OCI-LY7 (cell line): ENCODE data around the gene ANKRD53. TPM values are rescaled to one million over a fixed set of nuclear protein-coding genes. Genes with fewer than 3 reads are reported as not detected.

Experiments
- BruUV-seq: library from RNA; stranded (reverse); fragments of 400-500 nt; replicated peaks from 2 replicates; lab custom pipeline; 2021; lab: Mats Ljungman, UMichigan
- CTCF ChIA-PET: fragments of 300-600 bp; sonication (Branson Sonifier 250); formaldehyde crosslinking; loops from one replicate; lab custom pipeline; 2022; ENCODE audit warnings: antibody characterized with exemption; ENCODE audit not compliant: unreplicated experiment; lab: Charles Lee
- POLR2A ChIA-PET: fragments of 300-600 bp; sonication (Branson Sonifier 250); formaldehyde crosslinking; loops from one replicate; lab custom pipeline; 2022; ENCODE audit warnings: antibody characterized with exemption; lab: Charles Lee
- DNase-seq: peaks from one replicate; pipeline ENCODE4 v3.0.0-alpha.2; 2015; ENCODE audit warnings: low spot score
- H2AFZ ChIP-seq: fragments of 200-600 bp; sonication (generic), shearing (Covaris generic); 2 replicates; pipeline ENCODE4 v1.6.1; 2014; ENCODE audit warnings: mild to moderate bottlenecking, antibody characterized with exemption, low read length, moderate library complexity
- H3K27ac ChIP-seq: fragments of 200-600 bp; sonication (generic); 2 replicates; pipeline ENCODE4 v1.5.1; 2014; ENCODE audit warnings: mixed run types, low read depth, mild to moderate bottlenecking, moderate library complexity, low read length, inconsistent platforms; ENCODE audit not compliant: poor library complexity, severe bottlenecking
- H3K36me3 ChIP-seq: fragments of 200-600 bp; sonication (generic); 2 replicates; pipeline ENCODE4 v1.6.1; 2014; ENCODE audit warnings: mild to moderate bottlenecking, antibody characterized with exemption, low read length, moderate library complexity, mixed read lengths; ENCODE audit not compliant: insufficient read depth
- H3K4me1 ChIP-seq: fragments of 200-600 bp; sonication (generic); 2 replicates; pipeline ENCODE4 v1.5.1; 2014; ENCODE audit warnings: mild to moderate bottlenecking, low read length; ENCODE audit not compliant: insufficient read depth, poor library complexity, severe bottlenecking
- H3K4me2 ChIP-seq: fragments of 200-600 bp; sonication (generic); 2 replicates; pipeline ENCODE4 v1.6.1; 2014; ENCODE audit warnings: mild to moderate bottlenecking, low read length
- H3K4me3 ChIP-seq: fragments of 200-600 bp; sonication (generic); 2 replicates; pipeline ENCODE4 v1.5.1; 2014; ENCODE audit warnings: mild to moderate bottlenecking, low read depth, low read length; ENCODE audit not compliant: poor library complexity, severe bottlenecking
- H3K79me2 ChIP-seq: fragments of 200-600 bp; sonication (generic); 2 replicates; pipeline ENCODE4 v1.6.1; 2016; ENCODE audit warnings: low read depth, mild to moderate bottlenecking, low read length, moderate library complexity, mixed read lengths; ENCODE audit not compliant: insufficient read depth
- H3K9me2 ChIP-seq: fragments of 200-600 bp; sonication (generic); 2 replicates; pipeline ENCODE4 v1.6.1; 2016; ENCODE audit warnings: mild to moderate bottlenecking, low read length, mixed read lengths; ENCODE audit not compliant: insufficient read depth
- H3K9me3 ChIP-seq: fragments of 200-600 bp; sonication (generic); 2 replicates; pipeline ENCODE4 v1.6.1; 2014; ENCODE audit warnings: mild to moderate bottlenecking, mixed run types, low read length, mixed read lengths
- H4K20me1 ChIP-seq: fragments of 200-600 bp; sonication (generic); 2 replicates; pipeline ENCODE4 v1.6.1; 2014; ENCODE audit warnings: mild to moderate bottlenecking, antibody characterized with exemption, low read length, moderate library complexity, mixed read lengths; ENCODE audit not compliant: insufficient read depth
- CTCF ChIP-seq: fragments of 200-600 bp; sonication (generic); conservative IDR thresholded peaks from 2 replicates; pipeline ENCODE4 v1.5.1; 2014; ENCODE audit warnings: mild to moderate bottlenecking, antibody characterized with exemption, low read length, moderate library complexity, mixed read lengths
- EZH2phosphoT487 ChIP-seq: fragments of 200-600 bp; sonication (generic); IDR thresholded peaks from 2 replicates; pipeline ENCODE4 v1.6.1; 2018; ENCODE audit warnings: low read depth, borderline replicate concordance, mild to moderate bottlenecking, mixed run types, antibody characterized with exemption, low read length, moderate library complexity, mixed read lengths
- intact Hi-C: fragments of 100-400 bp; cut with micrococcal nuclease; formaldehyde crosslinking; loops from one replicate; pipeline ENCODE4 v1.10.0; 2022; ENCODE audit not compliant: unreplicated experiment
- total RNA-seq, 2 experiments: library from RNA; depleted of rRNA in 1 of 2; stranded (reverse); fragments of >200 nt in 1 of 2; shearing (Covaris generic) in 1 of 2; gene quantifications; 2 replicates each; pipeline ENCODE4 v1.2.3, GENCODE V29; 2014 to 2022

Gene ANKRD53
- total RNA-seq, 2 experiments from 2014 or later: not detected

DNA sequence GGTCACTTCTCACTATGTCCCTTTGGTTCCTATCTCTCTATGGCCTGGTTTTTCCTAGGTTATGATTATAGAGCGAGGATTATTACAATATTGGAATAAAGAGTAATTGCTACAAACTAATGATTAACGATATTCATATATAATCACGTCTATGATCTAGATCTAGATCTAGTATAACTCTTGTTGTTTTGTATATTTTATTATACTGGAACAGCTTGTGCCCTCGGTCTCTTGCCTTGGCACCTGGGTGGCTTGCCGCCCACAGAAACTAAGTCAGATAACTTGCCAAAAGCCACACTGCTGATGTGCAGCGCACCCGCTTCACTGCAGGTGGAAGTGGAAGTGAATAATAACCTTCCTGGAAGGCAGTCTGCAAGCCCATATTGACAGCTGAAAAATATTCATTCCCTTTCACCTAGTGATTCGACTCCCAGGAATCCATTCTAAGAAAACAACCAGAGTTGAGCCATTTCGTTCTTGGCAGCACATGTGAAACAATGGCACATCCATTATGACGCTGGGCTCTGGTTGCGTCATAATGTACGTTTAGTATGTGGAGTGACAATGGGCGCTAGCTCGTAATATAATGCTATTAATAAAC, 725 bp upstream of the ANKRD53 start:
- Histone ChIP-seq H3K9me3 (no peaks in the 10 kb centered on the region), H3K79me2 (no peaks in the 10 kb centered on the region), H3K4me1 (peaks cover 4% of the 10 kb centered on the region), H3K27ac (no peak overlapping the region), H3K9me2 (no peaks in the 10 kb centered on the region), H4K20me1 (no peaks in the 10 kb centered on the region), H2AFZ (peak overlapping the region; percentile 52; the same call in 1 of the 2 replicates), H3K4me2 (peak overlapping the region; percentile 66), H3K4me3 (peak overlapping the region; percentile 47), H3K36me3 (no peaks in the 10 kb centered on the region)
- intact Hi-C loops: loop anchor here (1.0 kb wide), 1 partner anchor 12 kb away; no protein-coding TSS in a partner anchor
- DNase-seq: no peak
- CTCF ChIA-PET: no interaction called here
- BruUV-seq: no TSS peak
- TF ChIP-seq CTCF (peak; percentile 62; the same call in 1 of the 2 replicates), EZH2phosphoT487 (no peak)
- POLR2A ChIA-PET: no interaction called here

- Histone ChIP-seq H3K9me3 (no peaks in the 10 kb centered on the region), H3K4me1 (peaks cover 4% of the 10 kb centered on the region), H3K79me2 (no peaks in the 10 kb centered on the region), H3K27ac (no peak overlapping the region), H4K20me1 (no peaks in the 10 kb centered on the region), H3K36me3 (peaks cover 2% of the 10 kb centered on the region; the same call in 1 of the 2 replicates), H3K4me2 (no peak overlapping the region), H3K9me2 (no peaks in the 10 kb centered on the region), H3K4me3 (no peak overlapping the region), H2AFZ (no peak overlapping the region)
- POLR2A ChIA-PET: no interaction called here
- TF ChIP-seq EZH2phosphoT487 (no peak), CTCF (no peak)
- CTCF ChIA-PET: no interaction called here
- no peak for DNase-seq
- intact Hi-C loops: no loop called here
- no TSS peak for BruUV-seq
Measured at GRCh38 chr2:70979180-70979488, 704 bp downstream of the ANKRD53 start.

GRCh38 chr2:70979626-70980025, 1.2 kb downstream of the ANKRD53 start:
- ChIA-PET CTCF (no interaction called here), POLR2A (no interaction called here)
- H3K4me3 ChIP-seq: no peak overlapping the region
- H3K9me3 ChIP-seq: no peaks in the 10 kb centered on the region
- no TSS peak for BruUV-seq
- intact Hi-C loops: no loop called here
- no peak overlapping the region for H2AFZ ChIP-seq
- H3K9me2 ChIP-seq: no peaks in the 10 kb centered on the region
- peaks cover 6% of the 10 kb centered on the region; the same call in 1 of the 2 replicates for H3K36me3 ChIP-seq
- H4K20me1 ChIP-seq: no peaks in the 10 kb centered on the region
- TF ChIP-seq EZH2phosphoT487: no peak
- TF ChIP-seq CTCF: no peak
- DNase-seq: no peak
- H3K4me1 ChIP-seq: peaks cover 4% of the 10 kb centered on the region
- H3K4me2 ChIP-seq: no peak overlapping the region
- H3K27ac ChIP-seq: no peak overlapping the region
- H3K79me2 ChIP-seq: no peaks in the 10 kb centered on the region
